Endothelial cell of umbilical vein (primary cell): Measurements from ENCODE around the gene IPP. TPM values are rescaled to one million over a fixed set of nuclear protein-coding genes. Genes with fewer than 3 reads are reported as not detected.

Experiments used
- BruUV-seq: library from RNA; stranded (reverse); fragments of 400-500 nt; replicated peaks from 2 replicates; lab custom pipeline; 2021; lab: Mats Ljungman, UMichigan
- CTCF ChIA-PET: fragments of 300-600, 350-600 bp; sonication (Branson Sonifier 250); formaldehyde crosslinking; loops from one replicate; lab custom pipeline; 2021; ENCODE audit warnings: antibody characterized with exemption, inconsistent platforms; lab: Charles Lee
- POLR2A ChIA-PET: fragments of 300-600, 350-600 bp; sonication (Branson Sonifier 250); formaldehyde crosslinking; loops from one replicate; lab custom pipeline; 2021; ENCODE audit warnings: antibody characterized with exemption, inconsistent platforms; lab: Charles Lee
- DNase-seq: peaks from one replicate; pipeline ENCODE4 v3.0.0-alpha.2; 2011; ENCODE audit warnings: low read depth, low spot score
- FAIRE-seq: peaks from 2 replicates; lab custom pipeline; 2011; peaks lifted over from hg19 to GRCh38; lab: Jason Lieb, UNC
- H2AFZ ChIP-seq: 2 replicates; pipeline ENCODE4 v1.6.0; 2012; ENCODE audit warnings: low read depth, low read length, control low read depth, inconsistent platforms
- H3K27ac ChIP-seq: 2 replicates; pipeline ENCODE4 v1.5.1; 2011; ENCODE audit warnings: low read depth, mild to moderate bottlenecking, control low read depth, low read length, moderate library complexity; ENCODE audit not compliant: insufficient read depth
- H3K27me3 ChIP-seq, 2 experiments: 2 replicates each; pipeline versions ENCODE4 v1.6.0 to v1.6.1; 2011; ENCODE audit warnings: low read length in 2 of 2, mixed read lengths in 1 of 2; ENCODE audit not compliant: control insufficient read depth in 2 of 2, insufficient read depth in 2 of 2
- H3K36me3 ChIP-seq, 2 experiments: 2 replicates in 1 of 2; 3 replicates in 1 of 2; pipeline ENCODE4 v1.5.1; 2011; ENCODE audit warnings: low read length in 2 of 2, mild to moderate bottlenecking in 1 of 2, moderate library complexity in 1 of 2; ENCODE audit not compliant: control insufficient read depth in 2 of 2, insufficient read depth in 2 of 2; ENCODE audit errors: extremely low read depth in 1 of 2
- H3K4me1 ChIP-seq: 3 replicates; pipeline ENCODE4 v1.5.1; 2011; ENCODE audit warnings: mild to moderate bottlenecking, low read length; ENCODE audit not compliant: control insufficient read depth, insufficient read depth; ENCODE audit errors: extremely low read depth
- H3K4me2 ChIP-seq: 2 replicates; pipeline ENCODE4 v1.6.1; 2011; ENCODE audit warnings: low read length, control low read depth, mixed read lengths; ENCODE audit not compliant: insufficient read depth
- H3K4me3 ChIP-seq, 3 experiments: fragments of 200-600 bp in 1 of 3; sonication (generic), shearing (Covaris generic) in 1 of 3; replicated peaks in 1 of 3; 2 replicates each; pipeline ENCODE4 v1.5.1; 2011 to 2016; ENCODE audit warnings: control low read depth in 3 of 3, low read length in 3 of 3, mild to moderate bottlenecking in 2 of 3, inconsistent platforms in 1 of 3, low read depth in 1 of 3, moderate library complexity in 1 of 3; ENCODE audit not compliant: insufficient read depth in 1 of 3
- H3K79me2 ChIP-seq: 2 replicates; pipeline ENCODE4 v1.6.0; 2012; ENCODE audit warnings: low read length, inconsistent platforms; ENCODE audit not compliant: control insufficient read depth, insufficient read depth
- H3K9ac ChIP-seq: replicated peaks from 2 replicates; pipeline ENCODE3; 2011; ENCODE audit warnings: low read length, control low read depth; ENCODE audit not compliant: insufficient read depth; ENCODE audit errors: extremely low read depth
- H3K9me1 ChIP-seq: replicated peaks from 3 replicates; pipeline ENCODE4 v1.6.0; 2011; ENCODE audit warnings: mild to moderate bottlenecking, low read length; ENCODE audit not compliant: control insufficient read depth, insufficient read depth; ENCODE audit errors: extremely low read depth
- H3K9me3 ChIP-seq: replicated peaks from 2 replicates; pipeline ENCODE4 v1.5.1; 2012; ENCODE audit warnings: low read length, inconsistent platforms; ENCODE audit not compliant: control insufficient read depth, insufficient read depth
- H4K20me1 ChIP-seq: replicated peaks from 2 replicates; pipeline ENCODE3; 2011; ENCODE audit warnings: mild to moderate bottlenecking, low read length; ENCODE audit not compliant: control insufficient read depth, insufficient read depth; ENCODE audit errors: extremely low read depth
- CTCF ChIP-seq, 2 donors: IDR thresholded peaks; 1 replicate in 1 of 2; 2 replicates in 1 of 2; pipeline ENCODE4 v1.5.1; 2011; ENCODE audit warnings: low read length in 2 of 2, mild to moderate bottlenecking in 2 of 2, moderate library complexity in 2 of 2, control low read depth in 1 of 2, inconsistent platforms in 1 of 2, low read depth in 1 of 2; ENCODE audit not compliant: insufficient read depth in 1 of 2; ENCODE audit errors: extremely low read depth in 1 of 2
- POLR2A ChIP-seq: IDR thresholded peaks from 2 replicates; pipeline ENCODE4 v1.6.1; 2012; ENCODE audit warnings: low read depth, mild to moderate bottlenecking, control low read depth, low read length
- dilution Hi-C: fragments of 300-500 bp; cut with MboI; formaldehyde crosslinking; loops from one replicate; pipeline ENCODE4 v1.15.0; 2019; ENCODE audit warnings: low sequenced_read_pairs; ENCODE audit not compliant: extremely low pct_ligation_motif_present
- intact Hi-C: fragments of 100-400 bp; cut with micrococcal nuclease; formaldehyde crosslinking; loops from one replicate; pipeline ENCODE4 v1.10.0; 2022
- polyA plus RNA-seq, 4 experiments: library from polyadenylated mRNA; depleted of rRNA in 3 of 4; stranded (reverse) in 3 of 4; unstranded in 1 of 4; fragments of >200 nt; gene quantifications; 2 replicates each; pipeline versions ENCODE4 v1.2.1 to v1.2.3, GENCODE V29; 2011 to 2012; ENCODE audit warnings: missing spikeins in 1 of 4
- total RNA-seq: library from RNA; stranded (reverse); gene quantifications from 2 replicates; pipeline ENCODE4 v1.2.3, GENCODE V29; 2021

IPP gene
- total and polyA plus RNA-seq, 2 donors (not counting 3 experiments of a cell fraction or from before 2014, with no cell fraction given) = 2.1 to 6.3 TPM

- BruUV-seq = no TSS peak
Observed at GRCh38 chr1:45682942-45683341, 67.5 kb downstream of the IPP start.

More at GRCh38 chr1:45682942-45683341, 67.5 kb downstream of the IPP start:
- no peak overlapping the region for H3K4me2 ChIP-seq
- FAIRE-seq = no peak
- peaks cover 83% of the 10 kb centered on the region for H3K79me2 ChIP-seq
- H3K4me3 ChIP-seq = no peak overlapping the region
- no peak overlapping the region for H3K9ac ChIP-seq
- ChIA-PET CTCF (no interaction called here), POLR2A (no interaction called here)
- H3K27me3 ChIP-seq = no peaks in the 10 kb centered on the region
- no peak for TF ChIP-seq CTCF (IDR thresholded peaks at IDR 0.05; ENCODE audit: extremely low read depth in 1 of 2, insufficient read depth in 1 of 2, low read depth in 1 of 2, low read length in 2 of 2)
- TF ChIP-seq POLR2A = no peak
- dilution Hi-C loops (no loop called here), intact Hi-C loops (loop anchor here (10.0 kb wide), 2 partner anchors 542 to 878 kb away; partner anchors contain the start of genes BTBD19, DYNLT4 and PLK3)
- H3K36me3 ChIP-seq = no peaks in the 10 kb centered on the region
- H3K9me3 ChIP-seq = no peaks in the 10 kb centered on the region
- DNase-seq = no peak
- H3K27ac ChIP-seq = no peak overlapping the region
- H2AFZ ChIP-seq = no peak overlapping the region
- H3K4me1 ChIP-seq = peaks cover 42% of the 10 kb centered on the region
- H3K9me1 ChIP-seq = no peaks in the 10 kb centered on the region
- peaks cover 8% of the 10 kb centered on the region for H4K20me1 ChIP-seq
